ENCODE results near the gene NDST3.

DNA sequence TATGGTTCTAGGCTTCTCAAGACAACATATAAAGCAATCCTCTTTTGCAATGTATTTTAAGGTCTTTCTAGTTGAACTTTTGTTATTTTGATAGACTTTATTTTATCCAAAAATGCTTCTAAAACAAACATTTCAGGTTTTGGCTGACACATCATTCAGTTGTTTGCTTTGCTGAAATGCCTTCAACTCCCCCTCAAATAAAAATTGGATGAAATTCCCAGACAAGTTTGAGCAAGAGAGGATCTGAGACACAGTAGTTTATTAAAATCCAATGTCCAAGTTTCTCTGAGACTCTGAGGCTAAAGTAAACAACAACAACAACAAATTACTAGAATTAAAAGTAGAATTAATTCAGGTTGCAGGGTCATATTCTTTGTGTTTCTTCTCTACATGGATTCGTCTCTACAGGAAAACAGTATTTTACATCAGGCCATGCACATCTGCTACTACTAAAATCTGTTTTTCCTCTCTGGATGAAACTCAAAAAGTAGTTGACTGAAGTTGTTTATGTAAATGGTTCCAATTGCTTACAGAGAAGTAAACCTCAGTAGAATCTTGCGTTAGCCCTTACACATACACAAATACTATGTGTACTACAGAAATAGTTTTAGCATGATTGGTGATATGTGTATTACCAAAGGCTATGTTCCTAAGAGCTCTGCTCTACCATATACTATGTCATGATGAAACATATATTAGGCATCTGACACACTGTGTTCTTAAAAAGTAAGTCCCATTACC, 253.6 kb downstream of the NDST3 start:
- TF ChIP-seq, protein P1, sequence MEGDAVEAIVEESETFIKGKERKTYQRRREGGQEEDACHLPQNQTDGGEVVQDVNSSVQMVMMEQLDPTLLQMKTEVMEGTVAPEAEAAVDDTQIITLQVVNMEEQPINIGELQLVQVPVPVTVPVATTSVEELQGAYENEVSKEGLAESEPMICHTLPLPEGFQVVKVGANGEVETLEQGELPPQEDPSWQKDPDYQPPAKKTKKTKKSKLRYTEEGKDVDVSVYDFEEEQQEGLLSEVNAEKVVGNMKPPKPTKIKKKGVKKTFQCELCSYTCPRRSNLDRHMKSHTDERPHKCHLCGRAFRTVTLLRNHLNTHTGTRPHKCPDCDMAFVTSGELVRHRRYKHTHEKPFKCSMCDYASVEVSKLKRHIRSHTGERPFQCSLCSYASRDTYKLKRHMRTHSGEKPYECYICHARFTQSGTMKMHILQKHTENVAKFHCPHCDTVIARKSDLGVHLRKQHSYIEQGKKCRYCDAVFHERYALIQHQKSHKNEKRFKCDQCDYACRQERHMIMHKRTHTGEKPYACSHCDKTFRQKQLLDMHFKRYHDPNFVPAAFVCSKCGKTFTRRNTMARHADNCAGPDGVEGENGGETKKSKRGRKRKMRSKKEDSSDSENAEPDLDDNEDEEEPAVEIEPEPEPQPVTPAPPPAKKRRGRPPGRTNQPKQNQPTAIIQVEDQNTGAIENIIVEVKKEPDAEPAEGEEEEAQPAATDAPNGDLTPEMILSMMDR (IDR thresholded peaks at IDR 0.05; ENCODE audit: low read length): no peak
- no peak for TF ChIP-seq EZH2phosphoT487 (IDR thresholded peaks at IDR 0.05; ENCODE audit: low read length)
